Upper lobe of right lung (tissue), 1 donor: Measurements from ENCODE around the gene BICDL1. TPM values are rescaled to one million over a fixed set of nuclear protein-coding genes. Genes with fewer than 3 reads are reported as not detected.

Experiments
- ATAC-seq: fragments of 200-7000 bp; cut with Tn5 transposase; one replicate; pipeline ENCODE4 v1.9.1; 2020; ENCODE audit warnings: mild to moderate bottlenecking, moderate library complexity
- DNase-seq: peaks from one replicate; pipeline ENCODE4 v3.0.0-alpha.2; 2020
- H3K27ac ChIP-seq: fragments of 200-600 bp; one replicate; pipeline ENCODE4 v1.8.0; 2022
- H3K27me3 ChIP-seq: fragments of 200-600 bp; one replicate; pipeline ENCODE4 v1.8.0; 2022; ENCODE audit warnings: mild to moderate bottlenecking
- H3K36me3 ChIP-seq: fragments of 200-600 bp; one replicate; pipeline ENCODE4 v1.8.0; 2022
- H3K4me1 ChIP-seq: fragments of 200-600 bp; one replicate; pipeline ENCODE4 v1.8.0; 2022
- H3K4me3 ChIP-seq: fragments of 200-600 bp; one replicate; pipeline ENCODE4 v1.8.0; 2022; ENCODE audit warnings: mild to moderate bottlenecking
- H3K9me3 ChIP-seq: fragments of 200-600 bp; one replicate; pipeline ENCODE4 v1.8.0; 2022
- intact Hi-C: fragments of 100-400 bp; cut with DNase I; formaldehyde crosslinking; loops from one replicate; pipeline ENCODE4 v1.11.0; 2022
- total RNA-seq: library from RNA; stranded (reverse); fragmentation: NEBNext Ultra II Directional; extraction: Animal tissue kit (Norgen Biotek cat#: 25700); gene quantifications from one replicate; pipeline ENCODE4 v1.2.1, GENCODE V29; 2021
- TF ChIP-seq, protein P1 (sequence below): fragments of 200-600 bp; IDR thresholded peaks from one replicate; pipeline ENCODE4 v1.8.0; 2022; ENCODE audit warnings: antibody characterized with exemption
- donor health status: DM: no; HTN: yes; CAD: no; lungs with severe emphysema.

The BICDL1 gene
- total RNA-seq, 1 donor from 2014 or later, result 20.6 TPM

DNA sequence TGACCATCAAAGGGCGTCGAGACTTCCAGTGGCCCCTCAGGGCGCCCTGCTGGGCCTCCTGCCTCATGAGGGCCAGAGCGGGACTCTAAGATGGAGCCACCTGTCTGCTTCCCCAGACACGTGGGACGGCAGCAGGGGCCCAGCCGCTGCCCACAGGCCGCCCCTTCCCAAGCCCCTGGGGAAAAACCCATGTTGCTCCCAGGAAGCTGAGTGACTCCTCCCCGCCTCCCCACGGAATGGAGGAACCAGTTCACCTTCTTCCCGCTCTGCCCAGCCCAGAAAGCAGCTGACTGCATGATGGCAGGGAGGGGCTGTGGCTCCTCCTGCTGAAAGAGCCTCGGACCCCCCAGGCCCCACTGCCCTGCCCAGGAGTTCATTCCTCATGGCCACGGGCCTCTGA is 112.6 kb downstream of the BICDL1 start:
- no peaks in the 10 kb centered on the region for H3K27me3 ChIP-seq
- no peaks in the 10 kb centered on the region for H3K9me3 ChIP-seq
- ATAC-seq (no peak), DNase-seq (no peak)
- H3K27ac ChIP-seq, result no peak overlapping the region
- TF ChIP-seq, protein P1, sequence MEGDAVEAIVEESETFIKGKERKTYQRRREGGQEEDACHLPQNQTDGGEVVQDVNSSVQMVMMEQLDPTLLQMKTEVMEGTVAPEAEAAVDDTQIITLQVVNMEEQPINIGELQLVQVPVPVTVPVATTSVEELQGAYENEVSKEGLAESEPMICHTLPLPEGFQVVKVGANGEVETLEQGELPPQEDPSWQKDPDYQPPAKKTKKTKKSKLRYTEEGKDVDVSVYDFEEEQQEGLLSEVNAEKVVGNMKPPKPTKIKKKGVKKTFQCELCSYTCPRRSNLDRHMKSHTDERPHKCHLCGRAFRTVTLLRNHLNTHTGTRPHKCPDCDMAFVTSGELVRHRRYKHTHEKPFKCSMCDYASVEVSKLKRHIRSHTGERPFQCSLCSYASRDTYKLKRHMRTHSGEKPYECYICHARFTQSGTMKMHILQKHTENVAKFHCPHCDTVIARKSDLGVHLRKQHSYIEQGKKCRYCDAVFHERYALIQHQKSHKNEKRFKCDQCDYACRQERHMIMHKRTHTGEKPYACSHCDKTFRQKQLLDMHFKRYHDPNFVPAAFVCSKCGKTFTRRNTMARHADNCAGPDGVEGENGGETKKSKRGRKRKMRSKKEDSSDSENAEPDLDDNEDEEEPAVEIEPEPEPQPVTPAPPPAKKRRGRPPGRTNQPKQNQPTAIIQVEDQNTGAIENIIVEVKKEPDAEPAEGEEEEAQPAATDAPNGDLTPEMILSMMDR, result no peak
- H3K4me3 ChIP-seq, result no peak overlapping the region
- peaks cover 19% of the 10 kb centered on the region for H3K4me1 ChIP-seq
- intact Hi-C loops, result no loop called here
- peaks cover 62% of the 10 kb centered on the region for H3K36me3 ChIP-seq

DNA sequence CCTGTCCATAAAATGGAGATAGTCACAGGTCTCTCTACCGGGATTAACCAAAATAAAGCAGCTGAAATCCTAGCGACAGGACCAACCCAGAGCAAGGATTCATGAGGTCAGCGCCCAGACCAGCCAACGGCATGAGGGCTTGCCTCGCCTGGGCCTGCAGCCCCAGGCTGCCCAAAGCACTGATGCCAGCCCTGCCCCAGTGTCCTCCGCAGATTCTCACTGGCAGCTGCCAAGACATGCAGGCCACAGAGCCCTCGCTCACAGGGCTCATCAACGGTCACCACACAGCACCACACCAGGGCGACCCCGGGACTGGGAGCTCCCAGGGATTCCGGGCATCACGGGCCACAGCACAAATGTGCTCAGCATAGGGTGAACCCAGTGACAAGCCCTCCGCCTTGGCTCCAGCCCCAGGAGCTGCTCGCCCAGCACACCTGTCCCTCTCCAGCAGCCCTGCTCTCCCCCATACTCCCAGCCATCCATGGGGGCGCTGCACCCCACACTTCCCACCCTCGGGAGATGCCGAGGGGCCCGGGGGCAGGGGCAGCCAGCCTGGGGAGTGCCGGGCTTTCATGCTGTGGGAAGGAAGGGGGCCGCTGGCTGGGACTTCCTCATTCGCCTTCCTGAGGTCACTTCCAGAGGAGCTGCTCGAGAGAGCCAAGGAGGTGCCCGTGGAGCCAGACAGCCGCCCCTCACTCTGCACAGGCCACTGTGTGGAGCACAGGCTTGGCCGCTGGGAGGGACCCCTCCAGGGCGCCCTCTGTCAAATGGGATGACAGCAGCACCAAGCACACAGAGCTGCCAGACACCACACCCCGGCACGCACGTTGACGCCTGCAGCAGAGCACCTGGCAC is 113.4 kb downstream of the BICDL1 start:
- Histone ChIP-seq H3K36me3 (peaks cover 58% of the 10 kb centered on the region), H3K27ac (no peak overlapping the region), H3K9me3 (no peaks in the 10 kb centered on the region), H3K4me1 (peaks cover 19% of the 10 kb centered on the region), H3K4me3 (no peak overlapping the region), H3K27me3 (no peaks in the 10 kb centered on the region)
- ATAC-seq (peak; percentile 12), DNase-seq (no peak)
- TF ChIP-seq, protein P1, result no peak
- intact Hi-C loops, result no loop called here

DNA sequence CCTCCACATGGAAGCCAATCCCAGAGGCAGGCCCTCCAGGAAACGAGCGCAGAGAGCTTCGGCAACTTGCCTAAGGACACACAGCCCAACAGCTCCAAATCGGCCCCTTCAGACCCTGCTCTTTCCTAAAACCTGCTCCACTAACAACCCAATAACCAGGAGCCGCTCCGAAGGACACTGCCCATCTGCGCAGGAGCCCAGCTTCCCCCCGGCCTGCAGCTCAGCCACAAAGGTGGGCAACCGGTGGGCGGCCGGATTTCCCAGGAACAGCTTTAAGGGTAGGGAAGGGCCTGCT is 114.0 kb downstream of the BICDL1 start:
- no peak for ATAC-seq
- peaks cover 19% of the 10 kb centered on the region for H3K4me1 ChIP-seq
- intact Hi-C loops, result no loop called here

DNA sequence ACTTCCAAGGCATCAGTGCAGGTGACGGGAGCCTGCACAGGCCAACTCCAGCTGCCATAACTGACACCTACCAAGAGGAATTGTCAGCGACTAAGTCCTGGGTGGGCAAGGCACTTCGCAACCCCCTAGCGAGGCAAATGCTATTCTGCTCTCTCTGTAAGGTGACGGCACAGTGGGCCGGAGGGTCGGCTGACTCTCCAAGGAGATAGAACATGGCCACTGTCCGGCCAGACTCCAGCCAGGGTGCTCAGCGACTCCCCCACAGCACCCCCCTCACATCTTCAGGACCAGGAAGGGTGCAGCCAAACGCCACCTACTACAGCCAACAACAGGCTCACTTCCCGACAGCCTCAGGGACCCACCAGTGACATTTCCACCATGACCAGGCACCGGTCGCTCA is 114.3 kb downstream of the BICDL1 start:
- TF ChIP-seq, protein P1, result no peak
- H3K27ac ChIP-seq, result no peak overlapping the region
- no peak for ATAC-seq
- H3K9me3 ChIP-seq, result no peaks in the 10 kb centered on the region
- H3K4me3 ChIP-seq, result no peak overlapping the region
- peaks cover 19% of the 10 kb centered on the region for H3K4me1 ChIP-seq
- H3K36me3 ChIP-seq, result peaks cover 55% of the 10 kb centered on the region
- DNase-seq, result no peak
- intact Hi-C loops, result no loop called here
- no peaks in the 10 kb centered on the region for H3K27me3 ChIP-seq

More for the DNA sequence above, 114.0 kb downstream of the BICDL1 start:
- no peaks in the 10 kb centered on the region for H3K9me3 ChIP-seq
- H3K27ac ChIP-seq, result no peak overlapping the region
- DNase-seq, result no peak
- H3K36me3 ChIP-seq, result peaks cover 56% of the 10 kb centered on the region
- H3K27me3 ChIP-seq, result no peaks in the 10 kb centered on the region
- no peak overlapping the region for H3K4me3 ChIP-seq
- TF ChIP-seq, protein P1, result no peak

DNA sequence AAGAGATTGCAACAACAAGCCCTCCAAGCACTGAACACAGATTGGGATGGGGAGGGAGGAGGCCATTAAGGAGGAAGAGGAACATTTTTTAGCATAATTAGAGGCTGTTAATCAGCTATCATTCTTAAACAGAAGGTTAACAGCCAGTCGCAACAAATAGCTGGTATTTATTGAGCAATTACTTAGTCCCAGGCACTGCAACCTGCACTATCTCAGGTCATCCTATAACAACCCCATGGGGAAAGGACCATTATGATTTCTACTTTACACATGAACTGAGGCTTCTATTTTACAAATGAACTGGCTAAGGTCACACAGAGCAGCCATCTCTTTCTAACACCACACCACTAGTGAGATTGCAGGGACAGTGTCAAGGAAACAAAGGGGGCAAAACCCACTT is 117.1 kb downstream of the BICDL1 start:
- Histone ChIP-seq H3K4me1 (peaks cover 27% of the 10 kb centered on the region), H3K9me3 (no peaks in the 10 kb centered on the region), H3K4me3 (no peak overlapping the region), H3K27ac (no peak overlapping the region), H3K36me3 (peaks cover 46% of the 10 kb centered on the region), H3K27me3 (no peaks in the 10 kb centered on the region)
- TF ChIP-seq, protein P1, result no peak
- no peak for ATAC-seq
- intact Hi-C loops, result no loop called here
- DNase-seq, result no peak
